ENCODE data around the gene PSKH1. TPM values are rescaled to one million over a fixed set of nuclear protein-coding genes. Genes with fewer than 3 reads are reported as not detected.

The PSKH1 gene
- total and polyA plus RNA-seq, 9 of the 15 experiments (the other 6 are each of a cell fraction or from before 2014, with no cell fraction given) = 0.96 to 20.9 (median 9.4) TPM

GRCh38 chr16:67846320-67847063 is 46.6 kb upstream of the PSKH1 start, which contains the start of gene NUTF2 (continued):
- TF ChIP-seq HNRNPL (IDR thresholded peaks at IDR 0.05; ENCODE audit: low read depth, low read length) (peak; percentile 52; the same call in 1 of the 2 replicates), THAP12 (CRISPR knock-in tag; IDR thresholded peaks at IDR 0.05) (no peak), ZFP36 (IDR thresholded peaks at IDR 0.05; ENCODE audit: low read depth, low read length, partially characterized antibody) (no peak), ESRRA (IDR thresholded peaks at IDR 0.05; ENCODE audit: borderline replicate concordance, low read depth) (peak; percentile 84; the same call in 1 of the 2 replicates), KDM2B (CRISPR knock-in tag; IDR thresholded peaks at IDR 0.05) (no peak), CBX3 (IDR thresholded peaks at IDR 0.05; ENCODE audit: borderline replicate concordance in 1 of 2, low read length in 2 of 2) (peak in 1 of 2 experiments; percentile 91; a peak in 1 of 3 replicates), CEBPG (CRISPR knock-in tag; IDR thresholded peaks at IDR 0.05) (no peak), CEBPG (tag; conservative IDR thresholded peaks at IDR 0.05 in 1 of 2, IDR thresholded peaks at IDR 0.05 in 1 of 2) (no peak), REST (IDR thresholded peaks at IDR 0.05; ENCODE audit: borderline replicate concordance) (peak; percentile 66), REST (CRISPR knock-in tag; IDR thresholded peaks at IDR 0.05; ENCODE audit: low read depth) (no peak)
